Loucy (cell line): ENCODE results near the gene PHACTR1.
A peak's percentile ranks its signal among the peaks of the same experiment; 100 is the strongest.

ENCODE experiments used
- H2AFZ ChIP-seq: fragments of 200-600 bp; sonication (generic); 2 replicates; pipeline ENCODE4 v1.6.0; 2016; ENCODE audit warnings: antibody characterized with exemption, mild to moderate bottlenecking, low read length, moderate library complexity
- H3F3A ChIP-seq: fragments of 200-600 bp; 2 replicates; pipeline ENCODE4 v1.6.0; 2016; ENCODE audit warnings: antibody characterized with exemption, low read depth, mild to moderate bottlenecking
- H3K27me3 ChIP-seq: fragments of 200-600 bp; sonication (generic); 2 replicates; pipeline ENCODE4 v1.6.1; 2014; ENCODE audit warnings: low read length, mild to moderate bottlenecking; ENCODE audit not compliant: insufficient read depth, poor library complexity, severe bottlenecking
- H3K36me3 ChIP-seq: fragments of 200-600 bp; sonication (generic); 2 replicates; pipeline ENCODE4 v1.6.1; 2016; ENCODE audit warnings: low read length; ENCODE audit not compliant: insufficient read depth
- H3K4me1 ChIP-seq: fragments of 200-600 bp; sonication (generic); 2 replicates; pipeline ENCODE4 v1.5.1; 2014; ENCODE audit warnings: low read length, mild to moderate bottlenecking; ENCODE audit not compliant: insufficient read depth, poor library complexity, severe bottlenecking
- H3K4me2 ChIP-seq: fragments of 200-600 bp; sonication (generic); 2 replicates; pipeline ENCODE4 v1.6.0; 2014; ENCODE audit warnings: antibody characterized with exemption, low read length, low read depth, mild to moderate bottlenecking; ENCODE audit not compliant: poor library complexity, severe bottlenecking
- H3K4me3 ChIP-seq: fragments of 200-600 bp; sonication (generic); 2 replicates; pipeline ENCODE4 v1.5.1; 2014; ENCODE audit warnings: low read length, mild to moderate bottlenecking, mixed read lengths; ENCODE audit not compliant: poor library complexity, severe bottlenecking
- H3K79me2 ChIP-seq: fragments of 200-600 bp; sonication (generic); 2 replicates; pipeline ENCODE4 v1.6.1; 2014; ENCODE audit warnings: low read length; ENCODE audit not compliant: insufficient read depth
- H3K9ac ChIP-seq: fragments of 200-600 bp; sonication (generic); 2 replicates; pipeline ENCODE4 v1.6.0; 2014; ENCODE audit warnings: mild to moderate bottlenecking, low read depth, low read length, moderate library complexity; ENCODE audit not compliant: poor library complexity, severe bottlenecking
- H3K9me2 ChIP-seq: fragments of 200-600 bp; sonication (generic); replicated peaks from 2 replicates; pipeline ENCODE4 v1.6.1; 2016; ENCODE audit warnings: low read depth, low read length, mixed read lengths
- H3K9me3 ChIP-seq: fragments of 200-600 bp; sonication (generic); 2 replicates; pipeline ENCODE4 v1.6.1; 2014; ENCODE audit warnings: mild to moderate bottlenecking, antibody characterized with exemption, low read length, low read depth; ENCODE audit not compliant: insufficient read depth
- H4K20me1 ChIP-seq: fragments of 200-600 bp; sonication (generic); 2 replicates; pipeline ENCODE4 v1.6.0; 2014; ENCODE audit warnings: antibody characterized with exemption, low read length, mild to moderate bottlenecking; ENCODE audit not compliant: insufficient read depth, poor library complexity, severe bottlenecking
- CTCF ChIP-seq: fragments of 200-600 bp; sonication (generic); conservative IDR thresholded peaks from 2 replicates; pipeline ENCODE4 v1.5.1; 2014; ENCODE audit warnings: mild to moderate bottlenecking, antibody characterized with exemption, low read length
- EZH2phosphoT487 ChIP-seq: fragments of 200-600 bp; IDR thresholded peaks from 2 replicates; pipeline ENCODE4 v1.6.1; 2018; ENCODE audit warnings: antibody characterized with exemption, mild to moderate bottlenecking, moderate library complexity, borderline replicate concordance

Gene PHACTR1

GRCh38 chr6:13030396-13030795 lies 313.8 kb downstream of the PHACTR1 start:
- TF ChIP-seq CTCF (no peak), EZH2phosphoT487 (no peak)
- Histone ChIP-seq H3K79me2 (no peaks in the 10 kb centered on the region), H3K36me3 (no peaks in the 10 kb centered on the region)

GRCh38 chr6:13032566-13032965 lies 316.0 kb downstream of the PHACTR1 start:
- H3F3A ChIP-seq: peaks cover 8% of the 10 kb centered on the region
- no peaks in the 10 kb centered on the region for H3K9me2 ChIP-seq
- H3K27me3 ChIP-seq: no peaks in the 10 kb centered on the region
- no peaks in the 10 kb centered on the region for H3K9me3 ChIP-seq
- TF ChIP-seq CTCF: no peak
- no peak for TF ChIP-seq EZH2phosphoT487
- no peak overlapping the region for H2AFZ ChIP-seq
- H3K4me2 ChIP-seq: no peak overlapping the region
- no peak overlapping the region for H3K9ac ChIP-seq
- H3K79me2 ChIP-seq: no peaks in the 10 kb centered on the region
- H3K4me1 ChIP-seq: peaks cover 48% of the 10 kb centered on the region
- no peaks in the 10 kb centered on the region for H4K20me1 ChIP-seq
- no peak overlapping the region for H3K4me3 ChIP-seq
- H3K36me3 ChIP-seq: no peaks in the 10 kb centered on the region

More at GRCh38 chr6:13030396-13030795, 313.8 kb downstream of the PHACTR1 start:
- peaks cover 31% of the 10 kb centered on the region for H3K4me1 ChIP-seq
- no peaks in the 10 kb centered on the region for H3K9me3 ChIP-seq
- H3K27me3 ChIP-seq: no peaks in the 10 kb centered on the region
- no peaks in the 10 kb centered on the region for H4K20me1 ChIP-seq
- no peak overlapping the region for H3K4me2 ChIP-seq
- H2AFZ ChIP-seq: no peak overlapping the region
- no peak overlapping the region for H3K9ac ChIP-seq
- H3K4me3 ChIP-seq: no peak overlapping the region
- no peaks in the 10 kb centered on the region for H3K9me2 ChIP-seq
- H3F3A ChIP-seq: peaks cover 8% of the 10 kb centered on the region

- Histone ChIP-seq H2AFZ (no peak overlapping the region), H3K4me3 (no peak overlapping the region), H3K79me2 (no peaks in the 10 kb centered on the region), H3F3A (peaks cover 8% of the 10 kb centered on the region), H3K9me3 (no peaks in the 10 kb centered on the region), H3K27me3 (no peaks in the 10 kb centered on the region), H3K36me3 (no peaks in the 10 kb centered on the region), H3K4me2 (peak overlapping the region; percentile 67), H3K9ac (no peak overlapping the region), H3K9me2 (no peaks in the 10 kb centered on the region), H3K4me1 (peaks cover 48% of the 10 kb centered on the region), H4K20me1 (no peaks in the 10 kb centered on the region)
- TF ChIP-seq EZH2phosphoT487: no peak
- no peak for TF ChIP-seq CTCF
Measured at GRCh38 chr6:13033145-13033544, 316.6 kb downstream of the PHACTR1 start.
